DOHH2 (cell line): ENCODE data around the gene PELI2.

ENCODE experiments used
- H3F3A ChIP-seq: fragments of 200-600 bp; sonication (generic), shearing (Covaris generic); 2 replicates; pipeline ENCODE4 v1.6.0; 2016; ENCODE audit warnings: antibody characterized with exemption, mild to moderate bottlenecking; ENCODE audit not compliant: control insufficient read depth, insufficient read depth
- H3K27ac ChIP-seq: fragments of 200-600 bp; sonication (generic); 2 replicates; pipeline ENCODE4 v1.5.1; 2014; ENCODE audit warnings: low read depth, mild to moderate bottlenecking, low read length, moderate library complexity
- H3K27me3 ChIP-seq: fragments of 200-600 bp; sonication (generic); 2 replicates; pipeline ENCODE4 v1.6.1; 2014; ENCODE audit warnings: mild to moderate bottlenecking, low read length, mixed read lengths; ENCODE audit not compliant: control insufficient read depth
- H3K36me3 ChIP-seq: fragments of 200-600 bp; sonication (generic); 2 replicates; pipeline ENCODE4 v1.6.1; 2014; ENCODE audit warnings: mild to moderate bottlenecking, low read length, moderate library complexity, mixed read lengths; ENCODE audit not compliant: control insufficient read depth
- H3K4me1 ChIP-seq: fragments of 200-600 bp; sonication (generic); 2 replicates; pipeline ENCODE4 v1.6.1; 2014; ENCODE audit warnings: mild to moderate bottlenecking, low read length, mixed read lengths; ENCODE audit not compliant: control insufficient read depth
- H3K4me2 ChIP-seq: fragments of 200-600 bp; sonication (generic); 2 replicates; pipeline ENCODE4 v1.6.0; 2014; ENCODE audit warnings: mild to moderate bottlenecking, low read length, moderate library complexity
- H3K4me3 ChIP-seq: fragments of 200-600 bp; sonication (generic); 2 replicates; pipeline ENCODE4 v1.5.1; 2014; ENCODE audit warnings: mild to moderate bottlenecking, low read length, mixed read lengths
- H3K79me2 ChIP-seq: fragments of 200-600 bp; sonication (generic); 2 replicates; pipeline ENCODE4 v1.6.1; 2014; ENCODE audit warnings: mild to moderate bottlenecking, low read length, mixed read lengths; ENCODE audit not compliant: control insufficient read depth
- H3K9me2 ChIP-seq: fragments of 200-600 bp; sonication (generic); replicated peaks from 2 replicates; pipeline ENCODE4 v1.6.1; 2014; ENCODE audit warnings: mild to moderate bottlenecking, low read length, mixed read lengths; ENCODE audit not compliant: control insufficient read depth
- H3K9me3 ChIP-seq: fragments of 200-600 bp; sonication (generic); 2 replicates; pipeline ENCODE4 v1.6.1; 2014; ENCODE audit warnings: antibody characterized with exemption, low read length, mixed read lengths; ENCODE audit not compliant: control insufficient read depth, insufficient read depth
- H4K20me1 ChIP-seq: fragments of 200-600 bp; sonication (generic); 2 replicates; pipeline ENCODE4 v1.6.0; 2014; ENCODE audit warnings: low read depth, mild to moderate bottlenecking, antibody characterized with exemption, low read length, moderate library complexity; ENCODE audit not compliant: control insufficient read depth, insufficient read depth
- CTCF ChIP-seq: fragments of 200-600 bp; sonication (generic); IDR thresholded peaks from one replicate; pipeline ENCODE4 v1.5.1; 2014; ENCODE audit warnings: antibody characterized with exemption, mild to moderate bottlenecking, low read depth, low read length; ENCODE audit not compliant: poor library complexity, severe bottlenecking
- EZH2phosphoT487 ChIP-seq: fragments of 200-600 bp; sonication (generic); IDR thresholded peaks from 2 replicates; pipeline ENCODE4 v1.6.1; 2017; ENCODE audit warnings: borderline replicate concordance, mild to moderate bottlenecking, antibody characterized with exemption, low read length, moderate library complexity, mixed read lengths

Gene PELI2

GRCh38 chr14:56189307-56189706 lies 71.1 kb downstream of the PELI2 start:
- no peaks in the 10 kb centered on the region for H3K9me2 ChIP-seq
- no peaks in the 10 kb centered on the region for H3K36me3 ChIP-seq
- no peak overlapping the region for H3K27ac ChIP-seq
- H3K79me2 ChIP-seq: no peaks in the 10 kb centered on the region
- no peaks in the 10 kb centered on the region for H3K9me3 ChIP-seq
- no peaks in the 10 kb centered on the region for H3F3A ChIP-seq
- no peaks in the 10 kb centered on the region for H3K4me1 ChIP-seq
- TF ChIP-seq EZH2phosphoT487 (no peak), CTCF (no peak)
- no peaks in the 10 kb centered on the region for H4K20me1 ChIP-seq
- peaks cover 4% of the 10 kb centered on the region; the same call in 1 of the 2 replicates for H3K27me3 ChIP-seq
- no peak overlapping the region for H3K4me2 ChIP-seq
- no peak overlapping the region for H3K4me3 ChIP-seq

GRCh38 chr14:56193347-56193746 lies 75.1 kb downstream of the PELI2 start:
- Histone ChIP-seq H4K20me1 (no peaks in the 10 kb centered on the region), H3K79me2 (no peaks in the 10 kb centered on the region), H3K27me3 (no peaks in the 10 kb centered on the region), H3K9me3 (no peaks in the 10 kb centered on the region), H3K9me2 (no peaks in the 10 kb centered on the region), H3K27ac (no peak overlapping the region), H3K36me3 (no peaks in the 10 kb centered on the region), H3K4me2 (no peak overlapping the region), H3K4me3 (no peak overlapping the region), H3F3A (no peaks in the 10 kb centered on the region), H3K4me1 (peaks cover 18% of the 10 kb centered on the region)
- TF ChIP-seq EZH2phosphoT487: no peak
- no peak for TF ChIP-seq CTCF

GRCh38 chr14:56194042-56194441 lies 75.8 kb downstream of the PELI2 start:
- Histone ChIP-seq H3K9me3 (no peaks in the 10 kb centered on the region), H3K4me3 (no peak overlapping the region), H3F3A (no peaks in the 10 kb centered on the region), H3K79me2 (no peaks in the 10 kb centered on the region), H3K4me2 (no peak overlapping the region), H3K4me1 (peaks cover 18% of the 10 kb centered on the region), H3K36me3 (no peaks in the 10 kb centered on the region), H3K9me2 (no peaks in the 10 kb centered on the region), H3K27me3 (no peaks in the 10 kb centered on the region), H4K20me1 (no peaks in the 10 kb centered on the region), H3K27ac (no peak overlapping the region)
- no peak for TF ChIP-seq EZH2phosphoT487
- no peak for TF ChIP-seq CTCF
